ENCODE measurements around the gene CTDSP1.

Gene CTDSP1

DNA sequence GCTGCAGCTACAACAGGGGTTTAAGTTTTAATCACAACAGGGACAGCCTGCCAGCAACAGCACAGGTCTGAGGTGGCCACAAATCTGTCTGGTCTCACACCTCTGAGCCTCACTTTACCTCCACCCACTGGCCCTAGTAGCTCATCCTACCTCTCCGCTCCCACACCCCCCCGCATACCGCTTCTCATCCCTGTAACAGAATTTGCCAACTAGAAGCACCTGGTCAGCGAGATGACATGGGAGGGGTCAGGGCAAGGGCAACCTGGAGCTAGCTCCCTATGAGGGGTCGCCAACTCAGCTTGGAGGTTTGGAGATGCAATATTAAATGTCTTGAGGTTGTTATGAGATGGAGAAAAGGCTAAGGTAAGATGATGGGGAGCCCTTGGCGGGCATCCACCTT, 35.5 kb upstream of the CTDSP1 start:
- no peak for TF ChIP-seq CTCF (IDR thresholded peaks at IDR 0.05)

GRCh38 chr2:218366621-218367414, 32.9 kb upstream of the CTDSP1 start:
- no peak for TF ChIP-seq CTCF (IDR thresholded peaks at IDR 0.05)

- no peak for TF ChIP-seq CTCF (IDR thresholded peaks at IDR 0.05)
Observed at GRCh38 chr2:218367415-218368149, 32.1 kb upstream of the CTDSP1 start.

- no peak for TF ChIP-seq CTCF (IDR thresholded peaks at IDR 0.05)
Observed at GRCh38 chr2:218368150-218368528, 31.5 kb upstream of the CTDSP1 start.

GRCh38 chr2:218368621-218369153, 31.0 kb upstream of the CTDSP1 start:
- TF ChIP-seq CTCF (IDR thresholded peaks at IDR 0.05): no peak

DNA sequence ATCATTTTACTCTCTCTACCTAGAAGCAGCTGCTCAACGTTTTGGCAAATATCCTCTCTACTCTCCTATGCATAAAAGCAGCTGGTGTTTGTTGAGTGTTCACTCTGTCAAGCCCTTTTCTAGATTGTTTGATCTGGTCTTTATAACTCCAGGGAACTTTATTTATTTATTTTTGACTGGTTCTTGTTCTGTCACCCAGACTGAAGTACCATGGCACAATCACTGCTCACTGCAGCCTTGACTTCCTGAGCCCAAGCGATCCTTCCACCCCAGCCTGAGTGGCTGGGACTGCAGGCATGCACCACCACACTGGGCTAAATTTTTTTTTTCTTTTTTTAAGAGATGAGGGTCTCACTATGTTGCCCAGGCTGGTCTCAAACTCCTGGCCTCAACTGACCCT, 30.3 kb upstream of the CTDSP1 start:
- no peak for TF ChIP-seq CTCF (IDR thresholded peaks at IDR 0.05)

GRCh38 chr2:218370410-218371063, 29.1 kb upstream of the CTDSP1 start:
- no peak for TF ChIP-seq CTCF (IDR thresholded peaks at IDR 0.05)
